GM12892 (cell line): Measurements from ENCODE around the gene PRMT9.

ENCODE experiments used
- POLR2A ChIP-seq: IDR thresholded peaks from 2 replicates; pipeline ENCODE4 v1.6.1; 2011; ENCODE audit warnings: low read depth, low read length, control low read depth
- POLR2AphosphoS5 ChIP-seq: IDR thresholded peaks from 2 replicates; pipeline ENCODE4 v1.6.1; 2011; ENCODE audit warnings: low read depth, low read length, control low read depth
- TAF1 ChIP-seq: IDR thresholded peaks from 2 replicates; pipeline ENCODE4 v1.6.1; 2011; ENCODE audit warnings: low read depth, mild to moderate bottlenecking, control low read depth, low read length, borderline replicate concordance

- TF ChIP-seq POLR2A (no peak), POLR2AphosphoS5 (no peak), TAF1 (no peak)
These were observed 67.2 kb downstream of the PRMT9 start for GRCh38 chr4:147616849-147617172.
